ENCODE measurements around the gene OSBPL6. TPM values are rescaled to one million over a fixed set of nuclear protein-coding genes. Genes with fewer than 3 reads are reported as not detected.
A peak's percentile ranks its signal among the peaks of the same experiment; 100 is the strongest.

OSBPL6 gene
- total RNA-seq, 6 donors from 2014 or later: 2.0 to 35.4 (median 5.1) TPM

DNA sequence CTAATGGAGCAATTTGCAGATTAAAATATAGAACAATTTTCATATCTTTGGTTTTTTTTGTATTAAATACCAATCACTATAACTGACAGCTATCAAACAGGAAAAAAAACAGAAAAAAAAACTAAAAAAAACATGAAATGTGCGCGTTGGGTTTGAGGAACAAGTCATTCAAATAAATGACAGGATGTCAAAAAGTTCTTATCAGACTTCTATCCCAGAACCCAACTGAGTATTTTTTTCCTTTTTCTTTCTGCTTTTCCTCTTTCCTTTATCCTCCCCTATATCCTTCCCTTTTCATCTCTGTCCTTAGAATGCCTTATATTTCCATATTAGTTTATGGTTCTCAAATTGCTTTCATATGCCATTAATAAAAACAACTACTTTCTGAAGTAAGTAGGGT is 242.3 kb downstream of the OSBPL6 start:
- Histone ChIP-seq H3K4me1 (no peaks in the 10 kb centered on the region), H3K9me3 (no peaks in the 10 kb centered on the region), H3K27me3 (no peaks in the 10 kb centered on the region), H3K4me3 (no peak overlapping the region), H3K36me3 (peaks cover 12 to 93% (median 47%) of the 10 kb centered on the region in 4 donors), H3K27ac (no peak overlapping the region)
- ATAC-seq (ENCODE audit: low FRiP score in 2 of 2) (no peak), DNase-seq (no peak)
- 83 to 88% methylated on average over 2 of the region's 2 CpGs for WGBS, 2 donors
- TF ChIP-seq, protein P1, sequence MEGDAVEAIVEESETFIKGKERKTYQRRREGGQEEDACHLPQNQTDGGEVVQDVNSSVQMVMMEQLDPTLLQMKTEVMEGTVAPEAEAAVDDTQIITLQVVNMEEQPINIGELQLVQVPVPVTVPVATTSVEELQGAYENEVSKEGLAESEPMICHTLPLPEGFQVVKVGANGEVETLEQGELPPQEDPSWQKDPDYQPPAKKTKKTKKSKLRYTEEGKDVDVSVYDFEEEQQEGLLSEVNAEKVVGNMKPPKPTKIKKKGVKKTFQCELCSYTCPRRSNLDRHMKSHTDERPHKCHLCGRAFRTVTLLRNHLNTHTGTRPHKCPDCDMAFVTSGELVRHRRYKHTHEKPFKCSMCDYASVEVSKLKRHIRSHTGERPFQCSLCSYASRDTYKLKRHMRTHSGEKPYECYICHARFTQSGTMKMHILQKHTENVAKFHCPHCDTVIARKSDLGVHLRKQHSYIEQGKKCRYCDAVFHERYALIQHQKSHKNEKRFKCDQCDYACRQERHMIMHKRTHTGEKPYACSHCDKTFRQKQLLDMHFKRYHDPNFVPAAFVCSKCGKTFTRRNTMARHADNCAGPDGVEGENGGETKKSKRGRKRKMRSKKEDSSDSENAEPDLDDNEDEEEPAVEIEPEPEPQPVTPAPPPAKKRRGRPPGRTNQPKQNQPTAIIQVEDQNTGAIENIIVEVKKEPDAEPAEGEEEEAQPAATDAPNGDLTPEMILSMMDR (IDR thresholded peaks at IDR 0.05): no peak
- TF ChIP-seq POLR2AphosphoS5 (IDR thresholded peaks at IDR 0.05) (no peak), POLR2A (IDR thresholded peaks at IDR 0.05) (no peak), EP300 (IDR thresholded peaks at IDR 0.05) (no peak)

DNA sequence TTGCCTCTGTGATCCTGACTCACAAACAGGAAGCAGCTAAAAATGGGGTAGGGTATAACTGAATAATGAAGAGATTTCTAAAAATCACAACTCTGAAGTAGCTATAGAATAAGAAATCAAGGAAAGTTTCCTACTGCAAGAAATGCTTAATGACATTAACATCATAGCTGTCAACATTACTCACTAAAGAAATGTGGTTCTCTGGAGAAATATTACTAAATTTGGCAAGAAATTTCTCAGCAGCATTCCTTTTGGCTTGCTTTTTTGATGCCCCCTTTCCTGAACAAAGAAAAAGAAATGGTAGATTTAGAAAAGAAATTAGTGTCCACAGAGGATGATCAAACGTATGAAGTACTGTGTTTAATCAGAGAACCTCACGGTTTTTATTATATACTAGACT is 247.1 kb downstream of the OSBPL6 start:
- TF ChIP-seq POLR2AphosphoS5 (IDR thresholded peaks at IDR 0.05) (no peak), EP300 (IDR thresholded peaks at IDR 0.05) (no peak)

DNA sequence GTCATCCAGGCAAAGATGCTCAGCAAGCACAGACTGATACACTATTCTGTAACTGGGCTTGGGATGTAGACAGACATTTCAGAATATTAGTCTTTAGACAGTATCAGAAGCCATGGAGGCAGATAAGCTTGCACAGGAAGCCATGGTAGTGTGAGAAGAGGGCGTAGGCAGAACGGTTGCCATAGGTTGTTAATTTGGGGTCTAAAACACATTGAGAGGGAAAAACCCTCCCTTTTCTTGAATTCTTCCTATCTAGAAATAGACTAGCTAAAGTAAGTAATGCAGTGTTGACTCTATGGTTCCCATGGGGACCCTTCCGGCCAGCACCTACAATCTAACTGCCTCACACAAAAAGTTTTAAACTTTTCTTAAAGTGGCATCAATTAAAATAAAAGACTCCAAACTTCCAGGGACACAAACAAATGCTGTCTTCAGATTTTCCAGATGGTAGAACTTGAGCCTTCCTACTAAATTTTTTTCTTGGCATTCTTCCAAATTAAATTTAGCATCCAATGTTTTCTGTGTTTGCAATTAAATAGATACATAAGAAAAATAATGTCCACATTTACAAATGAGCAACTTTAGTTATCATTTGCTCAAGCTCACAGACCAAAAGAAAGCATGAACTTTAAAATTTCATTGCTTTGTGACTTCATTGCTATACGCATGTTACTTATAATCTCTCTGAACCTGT is 254.8 kb downstream of the OSBPL6 start:
- H3K9me3 ChIP-seq: no peaks in the 10 kb centered on the region
- H3K36me3 ChIP-seq: peaks cover 20 to 36% (median 25%) of the 10 kb centered on the region in 4 donors
- DNase-seq: no peak
- TF ChIP-seq, protein P1 (IDR thresholded peaks at IDR 0.05): no peak
- TF ChIP-seq POLR2A (IDR thresholded peaks at IDR 0.05) (no peak), EP300 (IDR thresholded peaks at IDR 0.05) (no peak), POLR2AphosphoS5 (IDR thresholded peaks at IDR 0.05) (no peak)
- 78 to 82% methylated on average over 4 of the region's 4 CpGs for WGBS, 2 donors
- H3K4me1 ChIP-seq: peaks cover 20 to 26% (median 21%) of the 10 kb centered on the region in 4 donors
- H3K27ac ChIP-seq: peak overlapping the region in 1 of 4 donors; percentile 96
- no peak for ATAC-seq (ENCODE audit: low FRiP score in 2 of 2)
- H3K4me3 ChIP-seq: peak overlapping the region in 2 of 4 donors; percentile 70 to 80
- H3K27me3 ChIP-seq: no peaks in the 10 kb centered on the region

More for the DNA sequence above, 247.1 kb downstream of the OSBPL6 start:
- no peak overlapping the region for H3K4me3 ChIP-seq
- no peaks in the 10 kb centered on the region for H3K27me3 ChIP-seq
- no peak overlapping the region for H3K27ac ChIP-seq
- H3K9me3 ChIP-seq: no peaks in the 10 kb centered on the region
- no peaks in the 10 kb centered on the region for H3K4me1 ChIP-seq
- DNase-seq (no peak), ATAC-seq (ENCODE audit: low FRiP score in 2 of 2) (no peak)
- peaks cover 30 to 93% (median 56%) of the 10 kb centered on the region in 4 donors for H3K36me3 ChIP-seq
- 95 to 96% methylated on average over 2 of the region's 2 CpGs for WGBS, 2 donors

DNA sequence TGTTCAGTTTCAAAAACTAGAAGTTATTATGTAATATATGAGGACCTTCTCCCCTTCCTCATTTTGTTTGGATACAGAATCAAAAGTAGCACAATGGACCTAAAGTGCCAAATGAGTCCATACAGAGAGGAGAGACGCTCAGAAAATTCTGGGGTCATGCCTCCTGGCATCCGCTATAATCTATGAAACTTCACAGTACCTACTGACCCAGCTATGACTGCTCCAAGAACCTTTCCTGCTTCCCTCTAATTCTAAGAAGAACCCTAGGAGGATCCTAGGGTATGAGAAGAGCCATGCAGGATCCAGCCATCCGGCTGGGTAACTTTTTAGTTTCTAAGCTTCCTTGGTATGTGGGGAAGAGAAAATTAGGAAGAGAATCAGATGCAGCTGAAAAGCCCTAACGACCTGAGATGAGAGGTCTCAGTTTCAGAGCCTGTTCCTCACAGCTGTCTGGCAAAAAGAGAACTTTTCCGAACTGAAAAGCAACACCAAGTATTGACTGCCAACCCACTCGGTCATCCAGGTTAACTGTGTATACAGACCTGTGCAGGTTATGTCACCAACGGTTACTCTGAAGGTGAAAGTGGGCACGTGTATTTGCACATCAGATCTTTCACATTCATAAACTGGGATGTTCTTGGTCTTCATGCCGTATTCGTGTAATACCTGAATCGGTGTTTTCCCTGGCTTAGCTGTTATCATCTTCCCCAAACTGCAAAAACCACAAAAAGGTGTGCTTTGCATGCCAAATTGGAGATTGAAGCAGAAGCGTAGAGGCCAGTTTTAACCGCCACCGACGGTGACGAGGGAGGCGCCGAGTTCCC is 255.6 kb downstream of the OSBPL6 start:
- DNase-seq (peak in 1 of 2 donors; percentile 25), ATAC-seq (ENCODE audit: low FRiP score in 2 of 2) (no peak)
- Histone ChIP-seq H3K4me1 (peaks cover 20 to 26% (median 21%) of the 10 kb centered on the region in 4 donors), H3K27me3 (no peaks in the 10 kb centered on the region), H3K9me3 (no peaks in the 10 kb centered on the region), H3K36me3 (peaks cover 14 to 28% (median 18%) of the 10 kb centered on the region in 4 donors), H3K4me3 (peak overlapping the region; percentile 36 to 88 (median 75)), H3K27ac (peak overlapping the region; percentile 95 to 97 (median 96))
- no peak for TF ChIP-seq POLR2A (IDR thresholded peaks at IDR 0.05)
- TF ChIP-seq, protein P1 (IDR thresholded peaks at IDR 0.05): no peak
- TF ChIP-seq POLR2AphosphoS5 (IDR thresholded peaks at IDR 0.05): peak in 1 of 2 donors; percentile 5
- TF ChIP-seq EP300 (IDR thresholded peaks at IDR 0.05): no peak
- 9 to 15% methylated on average over 18 of the region's 18 CpGs for WGBS, 2 donors

DNA sequence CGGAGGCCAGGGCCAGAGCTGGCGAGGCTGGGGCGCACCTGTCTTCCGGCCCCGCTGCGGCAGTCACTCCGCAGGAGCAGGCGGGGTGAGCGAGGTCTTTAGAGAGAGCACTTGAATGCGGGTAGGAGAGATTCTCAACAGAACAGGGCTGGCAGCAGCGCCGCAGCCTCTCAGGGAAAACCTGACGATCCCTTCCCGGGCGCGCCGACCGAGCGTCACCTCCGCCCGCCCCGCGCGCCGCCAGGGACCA is 256.1 kb downstream of the OSBPL6 start:
- H3K4me1 ChIP-seq: peaks cover 20 to 26% (median 21%) of the 10 kb centered on the region in 4 donors
- peak overlapping the region; percentile 95 to 97 (median 96) for H3K27ac ChIP-seq
- H3K4me3 ChIP-seq: peak overlapping the region; percentile 36 to 88 (median 75)
- ATAC-seq (ENCODE audit: low FRiP score in 2 of 2) (no peak), DNase-seq (peak in 1 of 2 donors; percentile 87)
- TF ChIP-seq EP300 (IDR thresholded peaks at IDR 0.05) (no peak), POLR2AphosphoS5 (IDR thresholded peaks at IDR 0.05) (no peak), POLR2A (IDR thresholded peaks at IDR 0.05) (no peak)
- TF ChIP-seq, protein P1 (IDR thresholded peaks at IDR 0.05): no peak
- H3K27me3 ChIP-seq: no peaks in the 10 kb centered on the region
- no peaks in the 10 kb centered on the region for H3K9me3 ChIP-seq
- WGBS, 2 donors: 1 to 3% methylated on average over 7 to 10 of the region's 25 CpGs
- peaks cover 9 to 22% (median 14%) of the 10 kb centered on the region in 4 donors for H3K36me3 ChIP-seq
